Naive B cell (primary cell): ENCODE results near the gene PFDN5. TPM values are rescaled to one million over a fixed set of nuclear protein-coding genes. Genes with fewer than 3 reads are reported as not detected.

ENCODE experiments used
- ATAC-seq, 2 donors: fragments of 150-1000 bp; cut with Tn5 transposase; 2 replicates each; pipeline ENCODE4 v1.10.0; 2021; ENCODE audit warnings: low read depth in 2 of 2, mild to moderate bottlenecking in 2 of 2, moderate library complexity in 2 of 2
- DNase-seq: peaks from one replicate; pipeline ENCODE4 v3.0.0; 2022
- H3K27ac Mint-ChIP-seq, 6 donors: one replicate each; pipeline ENCODE4 v1.8.0; 2020 to 2022; ENCODE audit warnings: mild to moderate bottlenecking in 6 of 6, mixed read lengths in 6 of 6, moderate library complexity in 5 of 6, inconsistent platforms in 2 of 6
- H3K27me3 Mint-ChIP-seq, 3 donors: one replicate each; pipeline ENCODE4 v1.8.0; 2021 to 2022; ENCODE audit warnings: mixed read lengths in 3 of 3, mild to moderate bottlenecking in 1 of 3
- H3K36me3 Mint-ChIP-seq, 2 donors: one replicate each; pipeline ENCODE4 v1.8.0; 2020 to 2022; ENCODE audit warnings: mixed read lengths in 2 of 2, inconsistent platforms in 1 of 2, mild to moderate bottlenecking in 1 of 2
- H3K4me1 Mint-ChIP-seq, 3 donors: one replicate each; pipeline ENCODE4 v1.8.0; 2020 to 2022; ENCODE audit warnings: mixed read lengths in 3 of 3, inconsistent platforms in 1 of 3, mild to moderate bottlenecking in 1 of 3, moderate library complexity in 1 of 3
- H3K4me3 Mint-ChIP-seq, 8 donors: one replicate each; pipeline ENCODE4 v1.8.0; 2020 to 2022; ENCODE audit warnings: mild to moderate bottlenecking in 8 of 8, mixed read lengths in 8 of 8, moderate library complexity in 8 of 8, inconsistent platforms in 2 of 8
- H3K9me3 Mint-ChIP-seq, 7 donors: one replicate each; pipeline ENCODE4 v1.8.0; 2020 to 2022; ENCODE audit warnings: mixed read lengths in 7 of 7, mild to moderate bottlenecking in 5 of 7, inconsistent platforms in 2 of 7, moderate library complexity in 1 of 7
- polyA plus RNA-seq, 6 donors: library from polyadenylated mRNA; unstranded; fragments of 300-500 nt; fragmentation: Illumina TruSeq; gene quantifications; one replicate each; pipeline ENCODE4 v1.2.3, GENCODE V29; 2021; ENCODE audit warnings: low read depth in 6 of 6

The PFDN5 gene
- polyA plus RNA-seq, 6 donors from 2014 or later = 1,564 to 1,943 (median 1,771) TPM

DNA sequence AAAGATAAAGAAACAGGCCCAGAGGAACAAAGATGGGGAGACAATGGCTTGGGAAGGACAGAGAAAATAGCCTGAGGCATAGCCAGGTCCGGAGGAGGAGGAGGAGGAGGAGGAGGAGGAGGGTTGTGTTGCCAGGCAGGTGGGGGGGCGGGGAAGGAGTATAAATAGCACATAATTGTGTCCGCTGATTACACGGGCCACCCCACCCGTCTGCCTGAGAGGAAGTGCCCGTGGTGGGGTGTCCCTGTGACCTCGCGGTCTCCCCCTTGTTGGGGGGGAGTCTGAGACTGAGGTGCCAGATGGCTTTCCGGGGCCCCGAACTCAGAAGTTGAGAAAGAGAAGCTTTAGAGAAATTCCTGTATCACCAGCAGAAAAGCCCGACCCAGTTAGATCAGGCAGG is 42.7 kb downstream of the PFDN5 start:
- H3K36me3 Mint-ChIP-seq = peaks cover 5 to 8% of the 10 kb centered on the region in 2 donors
- peaks cover 12 to 20% (median 17%) of the 10 kb centered on the region in 3 donors for H3K4me1 Mint-ChIP-seq
- H3K4me3 Mint-ChIP-seq = peak overlapping the region in 3 of 8 donors; percentile 12 to 26 (median 13)
- peaks cover 38 to 68% (median 64%) of the 10 kb centered on the region in 3 donors for H3K27me3 Mint-ChIP-seq
- ATAC-seq (no peak), DNase-seq (no peak)
- peak overlapping the region in 4 of 6 donors; percentile 39 to 97 (median 86) for H3K27ac Mint-ChIP-seq
- H3K9me3 Mint-ChIP-seq = no peaks in the 10 kb centered on the region

DNA sequence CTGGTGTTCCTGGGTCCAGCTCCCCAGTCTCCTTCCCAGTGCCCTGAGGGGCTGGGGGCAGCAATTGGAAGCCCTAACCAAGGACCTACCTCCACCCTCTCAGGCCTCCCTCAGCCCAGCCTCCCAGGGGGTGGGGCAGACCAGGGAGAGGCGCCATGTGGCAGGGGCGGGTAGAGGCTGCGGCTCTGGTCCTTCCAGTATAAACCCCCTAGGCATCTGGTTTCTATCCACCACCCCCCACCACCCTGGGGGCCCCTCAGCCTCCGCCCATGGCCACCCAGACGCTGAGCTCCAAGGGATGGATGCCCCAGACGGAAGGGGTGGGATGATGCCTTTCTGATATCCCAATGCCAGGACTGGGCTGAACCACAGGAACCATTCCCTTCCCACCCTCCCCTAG is 43.6 kb downstream of the PFDN5 start:
- Mint-ChIP-seq H3K36me3 (peaks cover 5 to 8% of the 10 kb centered on the region in 2 donors), H3K9me3 (no peaks in the 10 kb centered on the region), H3K4me3 (no peak overlapping the region), H3K4me1 (peaks cover 16 to 21% (median 20%) of the 10 kb centered on the region in 3 donors), H3K27me3 (peaks cover 37 to 59% (median 56%) of the 10 kb centered on the region in 3 donors), H3K27ac (peak overlapping the region in 1 of 6 donors; percentile 56)
- DNase-seq = no peak
- ATAC-seq = no peak

DNA sequence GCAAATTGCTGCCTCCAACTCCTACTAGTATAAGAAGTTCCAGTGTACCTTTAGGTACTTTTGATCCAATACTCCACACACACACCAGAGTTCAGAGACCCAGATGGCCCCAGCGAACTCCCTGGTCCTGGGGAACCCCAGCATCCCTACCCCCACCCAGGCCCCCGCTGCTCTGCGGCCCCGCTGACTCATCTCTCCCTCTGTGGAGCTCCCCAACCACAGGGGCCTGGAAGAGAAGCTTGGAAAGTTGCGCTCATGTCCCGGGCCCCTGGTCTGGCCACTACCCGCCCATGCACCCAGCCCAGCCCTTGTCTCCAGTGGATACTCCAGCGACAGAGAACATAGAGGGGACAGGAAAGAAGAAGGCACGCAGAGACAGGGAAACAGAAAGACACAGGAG is 45.1 kb downstream of the PFDN5 start:
- Mint-ChIP-seq H3K4me1 (peaks cover 25 to 32% (median 32%) of the 10 kb centered on the region in 3 donors), H3K9me3 (no peaks in the 10 kb centered on the region), H3K27me3 (peaks cover 30 to 46% (median 42%) of the 10 kb centered on the region in 3 donors), H3K36me3 (peaks cover 5 to 8% of the 10 kb centered on the region in 2 donors), H3K27ac (no peak overlapping the region), H3K4me3 (no peak overlapping the region)
- ATAC-seq = no peak
- DNase-seq = no peak

DNA sequence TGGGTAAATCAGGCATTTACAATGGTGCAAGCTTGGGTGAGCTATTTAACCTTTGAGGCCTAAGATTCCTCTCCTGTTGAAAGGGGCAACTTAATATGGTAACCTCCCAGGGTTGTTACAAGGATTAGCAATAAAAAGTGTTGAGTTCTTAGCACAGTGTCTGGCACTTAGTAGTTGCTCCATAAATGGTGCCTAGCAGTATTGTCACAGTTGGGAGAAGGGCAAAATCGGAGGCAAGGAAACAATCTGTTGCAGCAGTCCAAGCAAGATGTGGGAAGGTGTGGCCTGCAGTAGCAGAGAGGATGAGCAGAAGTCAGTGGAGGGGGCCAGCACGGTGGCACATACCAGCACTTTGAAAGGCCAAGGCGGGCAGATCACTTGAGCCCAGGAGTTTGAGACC is 48.1 kb downstream of the PFDN5 start:
- no peak for ATAC-seq
- Mint-ChIP-seq H3K4me3 (peak overlapping the region in 7 of 8 donors; percentile 17 to 88 (median 82)), H3K27me3 (peaks cover 11 to 17% (median 13%) of the 10 kb centered on the region in 3 donors), H3K9me3 (no peaks in the 10 kb centered on the region), H3K4me1 (peaks cover 13 to 16% (median 14%) of the 10 kb centered on the region in 3 donors), H3K27ac (peak overlapping the region in 2 of 6 donors; percentile 57 to 89), H3K36me3 (no peaks in the 10 kb centered on the region)
- DNase-seq = no peak

DNA sequence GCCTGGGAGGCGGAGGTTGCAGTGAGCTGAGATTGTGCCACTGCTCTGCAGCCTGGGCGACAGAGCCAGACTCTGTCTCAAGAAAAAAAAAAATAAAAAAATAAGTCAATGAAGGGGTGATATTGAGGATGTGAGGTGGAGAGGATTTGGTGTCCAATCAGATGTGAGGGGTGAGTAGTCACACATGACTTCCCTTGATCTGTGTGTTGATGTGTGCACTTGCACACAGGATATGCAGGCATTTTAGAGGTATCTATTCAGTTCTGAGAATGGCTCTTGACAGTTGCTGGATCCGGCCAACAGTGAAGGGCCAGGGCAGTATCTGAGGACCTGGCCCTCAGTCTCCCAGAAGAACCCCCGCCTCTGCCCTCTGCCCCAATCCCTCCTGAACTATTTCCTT is 48.6 kb downstream of the PFDN5 start:
- peaks cover 13 to 16% (median 14%) of the 10 kb centered on the region in 3 donors for H3K4me1 Mint-ChIP-seq
- no peaks in the 10 kb centered on the region for H3K36me3 Mint-ChIP-seq

DNA sequence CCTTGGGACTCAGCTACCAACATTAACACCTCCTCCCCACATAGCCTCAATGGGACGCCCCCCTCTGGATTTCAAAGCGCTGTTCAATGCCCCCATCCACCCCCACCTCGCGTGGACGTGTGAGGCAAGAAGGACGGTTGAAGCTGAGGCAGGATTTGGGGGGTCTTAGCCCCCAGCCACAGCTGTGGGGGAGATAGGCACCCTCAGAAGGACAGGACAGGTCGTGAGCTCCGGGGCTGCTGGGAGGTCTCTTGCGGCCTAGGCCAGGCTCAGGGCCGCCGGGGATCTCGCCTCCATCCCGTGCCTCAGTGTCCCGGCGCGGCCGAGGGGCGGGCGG is 49.1 kb downstream of the PFDN5 start:
- H3K9me3 Mint-ChIP-seq = no peaks in the 10 kb centered on the region
- peak overlapping the region; percentile 74 to 92 (median 82) for H3K4me3 Mint-ChIP-seq
- H3K27ac Mint-ChIP-seq = peak overlapping the region in 4 of 6 donors; percentile 41 to 81 (median 58)
- H3K27me3 Mint-ChIP-seq = peaks cover 8 to 12% (median 12%) of the 10 kb centered on the region in 3 donors
- ATAC-seq (no peak), DNase-seq (no peak)
- H3K4me1 Mint-ChIP-seq = peaks cover 13 to 16% (median 14%) of the 10 kb centered on the region in 3 donors
- no peaks in the 10 kb centered on the region for H3K36me3 Mint-ChIP-seq

More for the DNA sequence above, 48.6 kb downstream of the PFDN5 start:
- ATAC-seq (peak in 1 of 2 donors; percentile 33), DNase-seq (no peak)
- Mint-ChIP-seq H3K27ac (peak overlapping the region in 4 of 6 donors; percentile 19 to 81 (median 57)), H3K27me3 (peaks cover 8 to 12% (median 12%) of the 10 kb centered on the region in 3 donors), H3K9me3 (no peaks in the 10 kb centered on the region), H3K4me3 (peak overlapping the region; percentile 74 to 92 (median 82))

DNA sequence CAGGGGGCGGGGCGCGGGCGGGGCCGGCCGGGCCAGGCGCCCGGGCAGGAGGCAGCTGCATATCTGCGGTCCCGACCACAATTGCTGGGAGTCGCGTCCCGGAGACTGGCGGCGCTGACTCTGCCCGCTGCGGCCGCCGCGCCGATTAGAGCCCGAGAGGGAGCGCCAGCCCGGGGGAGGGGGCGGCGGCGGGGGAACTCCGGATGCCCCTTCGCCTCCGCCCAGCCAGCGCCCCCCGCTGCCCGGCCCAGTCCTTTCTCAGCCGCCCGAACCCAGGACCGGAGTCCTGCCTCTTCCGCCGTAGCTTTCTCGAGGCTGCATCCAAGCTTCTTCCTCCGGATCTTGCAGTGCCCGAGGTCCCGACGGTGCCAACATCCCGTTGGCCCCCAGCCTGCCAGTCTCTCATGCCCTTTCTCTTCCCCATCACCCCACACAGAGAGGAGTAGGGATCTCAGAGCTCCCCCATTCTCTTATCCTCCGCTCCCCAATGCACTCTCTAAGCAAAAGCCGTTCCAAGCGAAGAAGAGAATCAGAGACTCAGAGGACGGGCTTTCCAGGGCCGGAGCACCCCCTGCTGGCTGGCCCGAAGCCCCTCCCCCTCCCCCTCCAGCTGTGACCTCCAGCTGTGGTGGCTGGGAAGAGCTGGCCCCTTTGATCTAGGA is 49.6 kb downstream of the PFDN5 start:
- Mint-ChIP-seq H3K9me3 (no peaks in the 10 kb centered on the region), H3K4me1 (peaks cover 13 to 16% (median 14%) of the 10 kb centered on the region in 3 donors)

DNA sequence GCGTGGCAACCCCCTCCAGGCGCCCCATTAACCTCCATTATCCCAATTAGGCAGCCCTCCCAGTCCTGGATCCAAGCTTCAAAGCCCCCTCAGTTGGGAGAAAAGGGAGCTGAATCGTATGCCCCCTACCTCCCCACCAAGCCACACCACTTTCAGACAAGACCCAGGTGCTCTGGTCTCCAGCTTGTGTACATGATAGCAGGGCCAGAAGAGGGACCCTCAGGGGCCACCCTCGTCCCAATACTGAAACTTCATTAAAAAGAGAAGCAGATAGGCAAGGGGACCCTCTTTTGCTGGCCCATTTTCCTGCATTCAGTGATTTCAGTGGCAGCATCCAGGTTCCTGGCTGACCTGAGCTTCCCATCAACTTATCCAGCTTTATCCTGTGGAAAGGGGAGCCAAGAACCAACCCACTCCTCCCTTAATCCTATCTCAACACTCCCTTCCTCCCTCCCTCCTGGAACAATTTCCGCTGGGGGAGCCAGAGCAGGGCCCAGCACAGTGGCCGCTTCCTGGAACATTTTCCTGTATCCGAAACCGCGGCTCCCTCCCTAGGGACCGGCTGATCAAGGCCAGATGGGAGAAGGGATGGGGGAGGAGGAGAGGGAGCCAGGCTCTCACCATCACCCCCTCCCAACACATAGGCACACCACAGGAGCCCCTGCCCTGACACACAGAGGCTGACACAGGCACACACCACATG is 50.3 kb downstream of the PFDN5 start:
- Mint-ChIP-seq H3K36me3 (no peaks in the 10 kb centered on the region), H3K4me1 (peaks cover 13 to 16% (median 14%) of the 10 kb centered on the region in 3 donors), H3K27me3 (peaks cover 1 to 3% (median 2%) of the 10 kb centered on the region in 3 donors), H3K9me3 (no peaks in the 10 kb centered on the region), H3K27ac (peak overlapping the region in 5 of 6 donors; percentile 85 to 97 (median 92)), H3K4me3 (peak overlapping the region; percentile 87 to 100 (median 98))
- ATAC-seq = peak; percentile 9 to 13
- DNase-seq = no peak

More for the DNA sequence above, 49.6 kb downstream of the PFDN5 start:
- Mint-ChIP-seq H3K27ac (peak overlapping the region; percentile 32 to 97 (median 92)), H3K36me3 (no peaks in the 10 kb centered on the region), H3K4me3 (peak overlapping the region; percentile 87 to 100 (median 98)), H3K27me3 (peaks cover 8% of the 10 kb centered on the region in 3 donors)
- DNase-seq (peak; percentile 72), ATAC-seq (peak; percentile 92 to 94)

DNA sequence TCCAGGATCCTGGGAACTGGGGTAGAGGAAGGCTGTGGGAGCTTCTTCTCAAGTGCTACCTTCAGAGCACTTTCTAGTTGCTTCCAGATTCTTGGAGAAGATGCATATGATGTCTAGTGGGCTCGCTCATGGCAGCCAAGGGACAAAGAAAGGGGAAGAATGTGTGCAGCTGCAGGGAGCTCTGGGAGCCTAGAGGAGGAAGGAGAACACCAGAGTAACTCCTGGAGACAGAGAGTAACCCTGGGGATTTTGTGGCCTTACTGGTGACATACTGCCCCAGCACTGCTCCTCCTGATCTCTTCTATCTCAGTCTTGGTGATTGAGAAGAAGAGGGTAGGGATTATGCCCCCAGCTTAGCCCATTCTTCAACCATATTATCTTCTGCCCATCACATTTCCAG is 51.1 kb downstream of the PFDN5 start:
- Mint-ChIP-seq H3K27me3 (no peaks in the 10 kb centered on the region), H3K9me3 (no peaks in the 10 kb centered on the region), H3K36me3 (no peaks in the 10 kb centered on the region), H3K4me1 (peaks cover 13 to 16% (median 14%) of the 10 kb centered on the region in 3 donors), H3K27ac (peak overlapping the region in 2 of 6 donors; percentile 15 to 63), H3K4me3 (peak overlapping the region in 2 of 8 donors; percentile 6 to 24)
- DNase-seq (no peak), ATAC-seq (no peak)

DNA sequence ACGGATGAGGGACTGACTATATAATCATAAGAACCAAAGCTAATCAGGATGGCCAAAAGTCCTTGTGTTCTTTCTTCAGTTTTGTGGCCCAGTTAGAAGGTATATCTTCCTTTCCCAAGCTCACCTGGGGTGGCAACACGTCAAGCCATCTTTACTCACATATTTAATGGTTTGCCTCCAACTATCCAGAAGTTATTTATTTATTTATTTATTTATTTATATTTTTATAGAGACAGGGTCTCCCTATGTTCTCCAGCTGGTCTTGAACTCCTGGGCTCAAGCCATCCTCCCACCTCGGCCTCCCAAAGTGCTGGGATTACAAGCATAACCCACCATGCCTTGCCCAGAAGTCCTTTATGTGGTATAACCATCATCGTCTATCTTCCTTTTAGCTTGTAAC is 52.6 kb downstream of the PFDN5 start:
- peaks cover 19 to 24% (median 21%) of the 10 kb centered on the region in 3 donors for H3K4me1 Mint-ChIP-seq
- DNase-seq (no peak), ATAC-seq (no peak)
- no peak overlapping the region for H3K27ac Mint-ChIP-seq
- no peaks in the 10 kb centered on the region for H3K9me3 Mint-ChIP-seq
- H3K4me3 Mint-ChIP-seq = no peak overlapping the region
- H3K36me3 Mint-ChIP-seq = no peaks in the 10 kb centered on the region
- H3K27me3 Mint-ChIP-seq = no peaks in the 10 kb centered on the region

Other genes with a start within 250 kb of the PFDN5 start
- gene TNS2, start 245.5 kb upstream of the PFDN5 start, polyA plus RNA-seq = under 1 TPM in 5 of 6 donors, not detected in 1; 0.05 to 0.91 (median 0.47) TPM
- gene SPRYD3, start 216.2 kb upstream of the PFDN5 start, polyA plus RNA-seq = 10 to 100 TPM; 12.8 to 31.1 (median 23.2) TPM
- not detected for gene IGFBP6, start 197.9 kb upstream of the PFDN5 start, polyA plus RNA-seq
- gene SOAT2, start 192.1 kb upstream of the PFDN5 start, polyA plus RNA-seq = not detected
- gene ZNF740, start 114.8 kb upstream of the PFDN5 start, polyA plus RNA-seq = 1 to 10 TPM; 1.8 to 6.0 (median 4.2) TPM
- 1 to 10 TPM in 4 of 6 donors, under 1 TPM in 2; 0.19 to 1.8 (median 1.1) TPM for gene CSAD, start 114.6 kb upstream of the PFDN5 start, polyA plus RNA-seq
- gene ITGB7, start 88.3 kb upstream of the PFDN5 start, polyA plus RNA-seq = 100 to 1,000 TPM in 1 of 6 donors, 10 to 100 TPM in 5; 63.2 to 174 (median 96.4) TPM
- 1 to 10 TPM in 2 of 6 donors, under 1 TPM in 2, not detected in 2; 0.78 to 2.2 (median 1.3) TPM for gene RARG, start 63.3 kb upstream of the PFDN5 start, polyA plus RNA-seq
- gene ESPL1, start 27.2 kb upstream of the PFDN5 start, polyA plus RNA-seq = under 1 TPM in 3 of 6 donors, not detected in 3; 0.12 to 0.40 (median 0.23) TPM
- 10 to 100 TPM; 52.3 to 94.2 (median 60.4) TPM for gene MYG1, start 4.2 kb downstream of the PFDN5 start, polyA plus RNA-seq
- gene AAAS, start 26.1 kb downstream of the PFDN5 start, polyA plus RNA-seq = 10 to 100 TPM; 34.9 to 49.9 (median 38.5) TPM
- gene SP7, start 40.8 kb downstream of the PFDN5 start, polyA plus RNA-seq = under 1 TPM in 3 of 6 donors, not detected in 3; 0.17 to 0.33 (median 0.27) TPM
- 10 to 100 TPM in 5 of 6 donors, 1 to 10 TPM in 1; 8.3 to 17.5 (median 12.7) TPM for gene SP1, start 84.6 kb downstream of the PFDN5 start, polyA plus RNA-seq
- not detected for gene AMHR2, start 128.3 kb downstream of the PFDN5 start, polyA plus RNA-seq
- 1,000 to 10,000 TPM in 1 of 6 donors, 100 to 1,000 TPM in 5; 660 to 1,169 (median 730) TPM for gene PRR13, start 146.2 kb downstream of the PFDN5 start, polyA plus RNA-seq
- 100 to 1,000 TPM; 116 to 172 (median 146) TPM for gene PCBP2, start 156.6 kb downstream of the PFDN5 start, polyA plus RNA-seq
- 1 to 10 TPM in 4 of 6 donors, under 1 TPM in 1, not detected in 1; 1.00 to 1.8 (median 1.4) TPM for gene MAP3K12, start 203.9 kb downstream of the PFDN5 start, polyA plus RNA-seq
- 10 to 100 TPM; 14.8 to 29.0 (median 18.5) TPM for gene TARBP2, start 205.7 kb downstream of the PFDN5 start, polyA plus RNA-seq
- gene NPFF, start 211.9 kb downstream of the PFDN5 start, polyA plus RNA-seq = not detected